NCI-H82 treated with DMSO at 0.1 percent for 48 hours (cell line): ENCODE results near the gene C14orf93.

Source experiments
- DNase-seq: peaks from one replicate; lab custom pipeline; 2025; ENCODE audit not compliant: unreplicated experiment; lab: John Stamatoyannopoulos, UW

C14orf93 gene

DNA sequence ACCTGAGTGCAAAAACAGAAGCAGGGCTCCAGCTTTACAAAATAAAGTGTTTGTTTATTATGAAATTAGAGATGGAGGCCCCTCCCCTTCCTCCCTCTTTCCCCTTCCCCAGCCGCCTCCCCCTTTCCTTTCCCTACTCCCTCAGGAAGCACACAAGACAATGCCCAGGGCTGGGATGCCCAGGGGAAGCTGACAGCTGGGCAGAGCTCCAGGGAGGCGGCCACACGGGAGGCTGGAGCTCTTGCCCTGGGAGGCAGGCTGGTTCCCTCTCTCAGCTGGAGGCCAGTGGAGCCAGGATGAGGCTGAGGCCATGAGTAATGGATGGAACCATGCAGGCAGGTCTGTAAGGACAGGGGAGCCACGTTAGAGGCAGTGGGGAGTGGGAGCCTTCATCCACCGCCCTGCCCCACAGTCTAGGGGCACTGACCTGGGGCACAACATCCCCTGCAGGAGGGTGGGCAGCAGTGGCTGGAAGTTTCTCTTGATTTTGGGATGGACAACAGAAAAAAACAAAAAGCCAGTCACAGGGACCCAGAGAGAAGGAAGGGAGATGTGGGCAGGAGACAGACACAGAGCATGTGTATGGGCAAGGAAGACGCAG is 37.2 kb upstream of the C14orf93 start:
- no peak for DNase-seq

DNA sequence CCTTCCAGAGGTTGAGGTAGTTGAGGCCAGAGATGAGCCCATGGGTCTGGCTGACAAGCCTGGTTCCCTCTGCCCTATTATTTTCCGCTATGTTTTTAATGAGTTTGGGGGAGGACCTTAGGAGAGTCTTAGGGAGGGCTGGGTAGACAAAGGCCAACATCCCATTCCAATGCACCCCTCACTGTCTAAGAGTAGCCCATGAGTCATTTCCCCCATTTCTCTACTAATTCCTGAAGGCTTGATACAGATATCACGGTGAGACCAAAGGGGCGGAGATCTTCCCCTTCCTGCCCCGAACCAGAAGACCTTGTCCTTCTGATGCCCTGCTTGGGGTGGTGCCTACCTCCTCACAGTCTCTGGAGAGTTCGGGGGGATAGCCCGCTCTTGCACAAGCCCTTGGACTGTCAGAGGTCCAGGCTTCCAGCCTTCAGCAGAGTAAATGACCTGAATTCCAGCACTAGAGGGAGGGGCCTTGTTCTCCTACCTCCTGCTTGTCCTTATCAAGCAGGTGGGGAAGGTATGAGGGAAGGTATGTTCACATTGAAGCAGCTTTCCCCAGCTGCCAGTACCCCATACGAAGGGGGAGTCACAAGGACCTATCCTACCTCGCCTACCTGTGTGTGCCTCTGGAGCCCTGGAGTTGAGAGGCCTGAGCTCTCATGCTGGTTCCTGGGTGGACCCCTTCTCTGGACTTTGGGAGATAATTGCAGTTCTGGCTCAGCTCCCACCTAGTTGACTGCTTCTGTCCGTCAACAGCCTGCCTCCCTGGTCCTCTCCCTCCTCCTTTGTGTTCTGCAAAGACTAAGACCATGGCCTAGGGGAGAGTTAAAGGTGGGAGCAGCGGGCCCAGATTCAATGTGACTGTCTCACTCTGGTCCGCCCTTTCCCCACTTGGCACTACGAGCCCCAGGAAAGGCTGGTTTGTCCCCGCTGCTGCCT is 35.7 kb upstream of the C14orf93 start:
- no peak for DNase-seq

GRCh38 chr14:23044840-23045239 is 34.9 kb upstream of the C14orf93 start:
- DNase-seq, result no peak

DNA sequence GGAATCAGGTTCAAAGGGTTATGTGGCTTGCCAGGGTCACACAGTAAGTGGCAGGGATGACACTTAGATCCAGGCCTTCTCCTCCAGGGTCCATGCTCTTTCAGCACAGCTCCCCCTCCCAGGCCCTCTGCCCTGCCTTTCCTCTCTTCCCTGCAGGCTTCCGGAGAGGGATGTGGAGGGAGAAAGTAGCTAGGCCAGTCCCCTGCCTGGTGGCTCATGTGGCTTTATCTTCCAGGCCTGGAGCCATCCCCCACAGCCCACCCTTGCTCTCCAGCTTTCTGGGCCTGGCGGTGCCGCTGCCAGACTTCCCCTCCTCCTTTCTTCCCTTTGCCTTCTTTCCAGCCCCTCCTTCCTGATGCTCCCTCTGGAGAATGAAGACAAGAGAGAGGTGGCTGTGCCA is 33.8 kb upstream of the C14orf93 start:
- no peak for DNase-seq

GRCh38 chr14:23043145-23043544 is 33.2 kb upstream of the C14orf93 start:
- DNase-seq, result no peak

GRCh38 chr14:23042162-23042965 is 32.4 kb upstream of the C14orf93 start, which contains the start of gene PSMB11:
PSMB11 (plus strand) TSS chr14:23042212; CDS start chr14:23042226, 14 bp downstream.
- DNase-seq, result no peak

- DNase-seq, result no peak
Measured at GRCh38 chr14:23041729-23042128, 31.8 kb upstream of the C14orf93 start.

GRCh38 chr14:23040100-23040499 is 30.2 kb upstream of the C14orf93 start:
- DNase-seq, result no peak

GRCh38 chr14:23035303-23036144 is 25.6 kb upstream of the C14orf93 start:
- DNase-seq, result no peak

GRCh38 chr14:23034498-23035302 is 24.8 kb upstream of the C14orf93 start, which contains the start of gene PSMB5:
PSMB5 (minus strand) TSS chr14:23034900; CDS start chr14:23034881, 19 bp downstream.
- no peak for DNase-seq

GRCh38 chr14:23033801-23034497 is 24.0 kb upstream of the C14orf93 start:
- no peak for DNase-seq

DNA sequence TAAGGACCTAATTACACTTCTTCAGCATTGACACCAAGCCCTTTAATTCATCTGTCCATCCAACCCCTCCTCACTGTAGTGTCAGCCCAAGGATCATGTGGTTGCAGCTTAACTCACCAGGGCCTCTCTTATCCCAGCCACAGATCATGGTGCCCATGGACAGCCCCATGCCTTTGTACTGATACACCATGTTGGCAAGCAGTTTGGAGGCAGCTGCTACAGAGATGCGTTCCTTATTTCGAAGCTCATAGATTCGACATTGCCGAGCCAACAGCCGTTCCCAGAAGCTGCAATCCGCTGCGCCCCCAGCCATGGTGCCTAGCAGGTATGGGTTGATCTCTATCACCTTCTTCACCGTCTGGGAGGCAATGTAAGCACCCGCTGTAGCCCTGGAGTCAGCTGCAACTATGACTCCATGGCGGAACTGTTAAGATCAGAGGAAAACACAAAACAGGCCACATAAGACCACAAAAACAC is 23.3 kb upstream of the C14orf93 start:
- no peak for DNase-seq

DNA sequence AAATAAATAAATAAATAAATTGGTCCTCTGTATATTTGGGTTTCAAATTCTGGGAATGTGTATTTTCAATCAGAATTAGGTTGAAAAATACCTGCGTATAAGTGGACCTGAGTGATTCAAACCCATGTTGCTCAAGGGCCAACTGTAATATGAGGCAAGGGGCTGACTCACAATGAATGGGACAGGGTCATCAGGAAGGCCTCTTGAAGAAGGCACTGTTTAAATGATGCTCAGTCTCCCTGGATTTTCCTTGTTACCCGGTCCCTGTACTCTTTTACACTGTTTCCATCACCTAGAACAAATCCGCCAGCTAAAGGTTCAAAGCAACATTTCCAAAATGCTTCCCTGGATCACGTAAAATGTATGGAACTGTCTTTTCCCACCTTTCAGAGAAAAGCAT is 21.0 kb upstream of the C14orf93 start:
- DNase-seq, result no peak

DNA sequence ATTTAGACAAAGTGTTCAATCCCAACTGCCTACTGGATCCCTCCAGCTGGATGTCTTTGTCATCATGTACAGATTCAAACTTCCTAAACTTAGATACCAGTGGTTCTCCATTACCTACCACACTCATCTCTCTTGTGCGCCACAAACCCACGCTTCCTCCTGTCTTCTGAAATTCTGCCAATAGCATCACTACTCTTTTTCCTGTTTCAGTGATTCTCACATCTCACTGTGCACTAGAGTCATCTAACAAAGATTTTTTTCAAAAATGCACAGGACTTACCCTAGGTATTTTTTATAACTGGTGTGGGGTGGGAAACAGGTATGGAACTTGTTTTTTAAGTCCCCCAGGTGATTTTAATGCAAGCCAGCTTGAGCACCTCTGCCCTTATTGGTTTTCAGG is 18.9 kb upstream of the C14orf93 start:
- DNase-seq, result no peak

DNA sequence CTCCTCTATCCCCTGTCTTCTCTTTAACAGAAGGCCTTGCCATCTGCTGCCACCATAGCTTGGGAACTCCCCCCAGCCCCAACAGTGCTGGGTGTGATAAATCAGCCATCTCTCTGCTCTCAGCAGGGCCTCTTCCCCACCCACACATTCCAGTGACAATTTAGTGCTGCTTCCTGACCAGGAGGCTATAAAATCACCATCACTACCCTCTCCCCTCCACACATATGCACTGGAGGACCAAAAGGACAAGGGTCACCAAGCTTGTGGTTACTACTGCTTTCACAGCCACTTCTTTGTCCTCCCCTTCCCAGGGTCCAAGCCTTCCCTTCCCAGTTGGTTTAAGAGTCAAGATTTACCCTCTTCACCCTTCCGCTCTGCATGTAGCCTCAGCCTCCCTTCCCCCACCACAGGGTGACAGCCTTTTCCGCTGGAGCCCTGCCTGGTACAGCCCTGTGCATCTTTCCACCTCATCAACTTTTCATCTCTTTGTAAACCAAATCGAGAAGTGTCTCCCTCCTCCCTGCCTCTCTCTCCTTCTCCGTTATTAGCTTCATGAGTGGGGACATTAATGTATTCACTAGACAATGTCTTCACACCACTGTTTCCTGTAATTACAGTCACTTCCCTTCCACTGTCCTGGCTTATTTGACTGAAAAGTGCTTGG is 15.3 kb upstream of the C14orf93 start:
- DNase-seq, result peak; percentile 93

- peak; percentile 97 for DNase-seq
Measured at GRCh38 chr14:23024612-23025075, 14.7 kb upstream of the C14orf93 start.

GRCh38 chr14:23023795-23024152 is 13.8 kb upstream of the C14orf93 start:
- DNase-seq, result no peak
